GM23248 (cell line): ENCODE data around the gene RBM8A. TPM values are rescaled to one million over a fixed set of nuclear protein-coding genes. Genes with fewer than 3 reads are reported as not detected.

Experiments used
- DNase-seq: peaks from one replicate; pipeline ENCODE4 v3.0.0-alpha.2; 2015
- H2AFZ ChIP-seq: fragments of 200-600 bp; sonication (generic); 2 replicates; pipeline ENCODE4 v1.6.1; 2016; ENCODE audit warnings: antibody characterized with exemption
- H3F3A ChIP-seq: fragments of 200-600 bp; sonication (generic); 2 replicates; pipeline ENCODE4 v1.6.1; 2016; ENCODE audit warnings: mild to moderate bottlenecking, antibody characterized with exemption, mixed run types; ENCODE audit not compliant: insufficient read depth
- H3K27ac ChIP-seq: fragments of 200-600 bp; sonication (generic); 2 replicates; pipeline ENCODE4 v1.5.1; 2016; ENCODE audit warnings: mild to moderate bottlenecking
- H3K27me3 ChIP-seq: fragments of 200-600 bp; sonication (generic); replicated peaks from 2 replicates; pipeline ENCODE4 v1.6.1; 2016; ENCODE audit warnings: mild to moderate bottlenecking; ENCODE audit not compliant: insufficient read depth
- H3K36me3 ChIP-seq: fragments of 200-600 bp; sonication (generic); 2 replicates; pipeline ENCODE4 v1.6.1; 2016; ENCODE audit warnings: low read depth, mild to moderate bottlenecking
- H3K4me1 ChIP-seq: fragments of 200-600 bp; sonication (generic); 2 replicates; pipeline ENCODE4 v1.6.1; 2016; ENCODE audit warnings: mild to moderate bottlenecking; ENCODE audit not compliant: insufficient read depth
- H3K4me2 ChIP-seq: fragments of 200-600 bp; sonication (generic); one replicate; pipeline ENCODE4 v1.6.1; 2016; ENCODE audit warnings: mild to moderate bottlenecking; ENCODE audit not compliant: unreplicated experiment
- H3K4me3 ChIP-seq: fragments of 200-600 bp; sonication (generic); 2 replicates; pipeline ENCODE4 v1.5.1; 2016; ENCODE audit warnings: mild to moderate bottlenecking
- H3K79me2 ChIP-seq: fragments of 200-600 bp; sonication (generic); 2 replicates; pipeline ENCODE4 v1.6.1; 2016; ENCODE audit warnings: mild to moderate bottlenecking; ENCODE audit not compliant: insufficient read depth
- H3K9ac ChIP-seq: fragments of 200-600 bp; sonication (generic); 2 replicates; pipeline ENCODE4 v1.6.1; 2016; ENCODE audit warnings: mild to moderate bottlenecking
- H3K9me2 ChIP-seq: fragments of 200-600 bp; sonication (generic); 2 replicates; pipeline ENCODE4 v1.6.1; 2016; ENCODE audit warnings: mixed run types, mild to moderate bottlenecking, moderate library complexity; ENCODE audit not compliant: insufficient read depth
- H3K9me3 ChIP-seq: fragments of 200-600 bp; sonication (generic); one replicate; pipeline ENCODE4 v1.6.1; 2017; ENCODE audit warnings: low read depth
- H4K20me1 ChIP-seq: fragments of 200-600 bp; sonication (generic); 2 replicates; pipeline ENCODE4 v1.6.0; 2016; ENCODE audit not compliant: insufficient read depth
- EZH2 ChIP-seq: fragments of 200-600 bp; sonication (generic); IDR thresholded peaks from 2 replicates; pipeline ENCODE4 v1.6.1; 2018; ENCODE audit warnings: antibody characterized with exemption, mild to moderate bottlenecking; ENCODE audit not compliant: insufficient read depth, poor library complexity, severe bottlenecking
- EZH2phosphoT487 ChIP-seq: fragments of 200-600 bp; sonication (generic); IDR thresholded peaks from 2 replicates; pipeline ENCODE4 v1.6.1; 2018; ENCODE audit warnings: antibody characterized with exemption, moderate library complexity, mild to moderate bottlenecking, low read depth; ENCODE audit not compliant: insufficient read depth
- WGBS, 2 experiments: methylation state at CpG; one replicate each; pipeline ENCODE4 v1.1.6; 2015 to 2017; ENCODE audit warnings: low lambda C conversion rate in 2 of 2, low coverage in 1 of 2; ENCODE audit errors: missing lambda C conversion rate in 2 of 2; 5-methylcytosine and 5-hydroxymethylcytosine counted together
- in situ Hi-C: fragments of 300-500 bp; cut with MboI; formaldehyde crosslinking; loops from 2 replicates; pipeline ENCODE4 v1.15.0; 2020
- polyA plus RNA-seq: library from polyadenylated mRNA; unstranded; fragments of >200 nt; fragmentation: Nextera tagmentation; extraction: Ambion mirVana; gene quantifications from 2 replicates; pipeline ENCODE4 v1.2.1, GENCODE V29; 2016
- total RNA-seq: library from RNA; depleted of rRNA; stranded (reverse); fragments of >200 nt; shearing (Covaris generic); gene quantifications from 2 replicates; pipeline ENCODE4 v1.2.3, GENCODE V29; 2014

RBM8A gene
- total and polyA plus RNA-seq, 2 experiments from 2014 or later: 112 to 204 TPM

- Histone ChIP-seq H3K4me3 (no peak overlapping the region), H4K20me1 (no peaks in the 10 kb centered on the region), H3K9ac (no peak overlapping the region), H3K4me1 (peaks cover 30% of the 10 kb centered on the region), H3K27ac (no peak overlapping the region), H2AFZ (no peak overlapping the region), H3K36me3 (no peaks in the 10 kb centered on the region), H3K4me2 (no peak overlapping the region), H3K9me3 (no peaks in the 10 kb centered on the region), H3K27me3 (no peaks in the 10 kb centered on the region), H3F3A (peaks cover 41% of the 10 kb centered on the region), H3K9me2 (no peaks in the 10 kb centered on the region), H3K79me2 (no peaks in the 10 kb centered on the region)
- in situ Hi-C loops: no loop called here
- TF ChIP-seq EZH2phosphoT487 (no peak), EZH2 (no peak)
- DNase-seq: no peak
- WGBS, 2 experiments: 77 to 80% methylated on average over 5 of the region's 5 CpGs
These were observed 39.7 kb downstream of the RBM8A start for GRCh38 chr1:145887631-145888030.

GRCh38 chr1:145886816-145887215 lies 40.5 kb downstream of the RBM8A start:
- Histone ChIP-seq H3K9ac (no peak overlapping the region), H3K4me3 (no peak overlapping the region), H3K9me2 (no peaks in the 10 kb centered on the region), H3K9me3 (no peaks in the 10 kb centered on the region), H3F3A (peaks cover 36% of the 10 kb centered on the region), H3K36me3 (no peaks in the 10 kb centered on the region), H3K4me2 (no peak overlapping the region), H3K27ac (no peak overlapping the region), H3K27me3 (no peaks in the 10 kb centered on the region), H3K79me2 (no peaks in the 10 kb centered on the region), H3K4me1 (peaks cover 25% of the 10 kb centered on the region), H4K20me1 (no peaks in the 10 kb centered on the region), H2AFZ (no peak overlapping the region)
- in situ Hi-C loops: no loop called here
- DNase-seq: no peak
- 77 to 80% methylated on average over 8 of the region's 8 CpGs for WGBS, 2 experiments
- TF ChIP-seq EZH2 (no peak), EZH2phosphoT487 (no peak)

GRCh38 chr1:145886390-145886789 lies 40.9 kb downstream of the RBM8A start:
- Histone ChIP-seq H4K20me1 (no peaks in the 10 kb centered on the region), H3K9me3 (no peaks in the 10 kb centered on the region), H3K27ac (no peak overlapping the region), H3K4me2 (peak overlapping the region; percentile 81), H3F3A (peaks cover 32% of the 10 kb centered on the region), H3K9ac (no peak overlapping the region), H3K9me2 (no peaks in the 10 kb centered on the region), H3K4me1 (peaks cover 21% of the 10 kb centered on the region), H3K36me3 (no peaks in the 10 kb centered on the region), H3K79me2 (no peaks in the 10 kb centered on the region), H3K4me3 (peak overlapping the region; percentile 80), H3K27me3 (no peaks in the 10 kb centered on the region), H2AFZ (peak overlapping the region; percentile 91)
- DNase-seq: no peak
- WGBS, 2 experiments: 49% methylated on average over 11 of the region's 11 CpGs
- in situ Hi-C loops: no loop called here
- TF ChIP-seq EZH2phosphoT487: no peak
- no peak for TF ChIP-seq EZH2

GRCh38 chr1:145885738-145886287 lies 41.5 kb downstream of the RBM8A start, which contains the start of gene ANKRD35:
TSS of gene ANKRD35 (minus strand) at chr1:145885866. CDS start at chr1:145885758, 108 bp downstream.
- in situ Hi-C loops: no loop called here
- DNase-seq: peak; percentile 86
- Histone ChIP-seq H3K9me2 (no peaks in the 10 kb centered on the region), H3K4me3 (peak within 1 kb of the TSS; percentile 80), H3F3A (peaks cover 27% of the 10 kb centered on the region), H3K27me3 (no peaks in the 10 kb centered on the region), H3K27ac (peak within 1 kb of the TSS; percentile 38), H3K36me3 (no peaks in the 10 kb centered on the region), H3K4me1 (peaks cover 15% of the 10 kb centered on the region), H2AFZ (peak within 1 kb of the TSS; percentile 91), H3K9ac (no peak within 1 kb of the TSS), H4K20me1 (no peaks in the 10 kb centered on the region), H3K79me2 (no peaks in the 10 kb centered on the region), H3K4me2 (peak within 1 kb of the TSS; percentile 81), H3K9me3 (no peaks in the 10 kb centered on the region)
- TF ChIP-seq EZH2 (no peak), EZH2phosphoT487 (no peak)
- WGBS, 2 experiments: 0 to 2% methylated on average over 13 to 36 of the region's 36 CpGs

GRCh38 chr1:145884675-145885074 lies 42.6 kb downstream of the RBM8A start:
- Histone ChIP-seq H3K9ac (no peak overlapping the region), H2AFZ (no peak overlapping the region), H3F3A (peaks cover 17% of the 10 kb centered on the region; the same call in 1 of the 2 replicates), H3K4me3 (no peak overlapping the region), H3K9me3 (no peaks in the 10 kb centered on the region), H3K79me2 (no peaks in the 10 kb centered on the region), H3K4me2 (peak overlapping the region; percentile 81), H3K4me1 (peaks cover 15% of the 10 kb centered on the region), H3K27me3 (no peaks in the 10 kb centered on the region), H3K36me3 (no peaks in the 10 kb centered on the region), H3K9me2 (no peaks in the 10 kb centered on the region), H4K20me1 (no peaks in the 10 kb centered on the region), H3K27ac (peak overlapping the region; percentile 38)
- no peak for TF ChIP-seq EZH2phosphoT487
- TF ChIP-seq EZH2: no peak
- peak; percentile 88 for DNase-seq
- 81 to 100% methylated on average over 1 of the region's 1 CpG for WGBS, 2 experiments
- in situ Hi-C loops: no loop called here
